DMS153 (cell line): ENCODE measurements around the gene DLX3.

Experiments
- DNase-seq: peaks from one replicate; lab custom pipeline; 2025; lab: John Stamatoyannopoulos, UW

Gene DLX3

GRCh38 chr17:49957350-49957749, 37.7 kb downstream of the DLX3 start:
- no peak for DNase-seq

- DNase-seq: no peak
These were observed 38.2 kb downstream of the DLX3 start for GRCh38 chr17:49956780-49957179.

- no peak for DNase-seq
These were observed 39.9 kb downstream of the DLX3 start for GRCh38 chr17:49955157-49955556.

GRCh38 chr17:49952912-49953497, 42.0 kb downstream of the DLX3 start:
- no peak for DNase-seq

GRCh38 chr17:49952209-49952911, 42.7 kb downstream of the DLX3 start:
- peak; percentile 53 for DNase-seq

GRCh38 chr17:49951362-49952082, 43.5 kb downstream of the DLX3 start:
- DNase-seq: no peak

GRCh38 chr17:49949634-49950033, 45.4 kb downstream of the DLX3 start:
- no peak for DNase-seq

- DNase-seq: no peak
These were observed 48.0 kb downstream of the DLX3 start for GRCh38 chr17:49946964-49947584.

- DNase-seq: no peak
These were observed 48.8 kb downstream of the DLX3 start for GRCh38 chr17:49946208-49946607.

- no peak for DNase-seq
These were observed 50.7 kb downstream of the DLX3 start for GRCh38 chr17:49944273-49944870.

GRCh38 chr17:49942947-49943346, 52.1 kb downstream of the DLX3 start:
- DNase-seq: no peak

- DNase-seq: no peak
These were observed 53.6 kb downstream of the DLX3 start for GRCh38 chr17:49941427-49941826.
